ENCODE data around the gene APLNR. TPM values are rescaled to one million over a fixed set of nuclear protein-coding genes. Genes with fewer than 3 reads are reported as not detected.

The APLNR gene
- total RNA-seq, 1 experiment from 2014 or later, result not detected

GRCh38 chr11:57241353-57241972, 4.4 kb upstream of the APLNR start:
- H3K4me1 Mint-ChIP-seq (ENCODE audit: insufficient read depth, unreplicated experiment), result no peaks in the 10 kb centered on the region
- no peaks in the 10 kb centered on the region for H3K36me3 Mint-ChIP-seq (ENCODE audit: insufficient read depth, unreplicated experiment)
- no peak overlapping the region for H3K4me3 Mint-ChIP-seq (ENCODE audit: unreplicated experiment)
- H3K27ac Mint-ChIP-seq (ENCODE audit: low read depth, unreplicated experiment), result no peak overlapping the region
- no peaks in the 10 kb centered on the region for H3K27me3 Mint-ChIP-seq (ENCODE audit: insufficient read depth, unreplicated experiment)
- no peak for TF ChIP-seq CTCF (IDR thresholded peaks at IDR 0.05; ENCODE audit: unreplicated experiment)
- H3K9me3 Mint-ChIP-seq (ENCODE audit: unreplicated experiment), result no peaks in the 10 kb centered on the region
- intact Hi-C loops (cut with micrococcal nuclease), result no loop called here
- BruUV-seq (replicated peaks), result no TSS peak
- CTCF ChIA-PET, result interaction anchor here (0.6 to 4.8 kb wide), 5 partner anchors 8 to 400 kb away, joined by 3 to 54 read pairs (median 5); no protein-coding TSS in a partner anchor
- DNase-seq (ENCODE audit: unreplicated experiment), result no peak
- POLR2A ChIA-PET, result no interaction called here

GRCh38 chr11:57240757-57241156, 3.7 kb upstream of the APLNR start:
- TF ChIP-seq CTCF (IDR thresholded peaks at IDR 0.05; ENCODE audit: unreplicated experiment), result no peak
- no peak overlapping the region for H3K27ac Mint-ChIP-seq (ENCODE audit: low read depth, unreplicated experiment)
- ChIA-PET CTCF (interaction anchor here (0.6 to 4.8 kb wide), 6 partner anchors 9 to 405 kb away, joined by 3 to 54 read pairs (median 7); no protein-coding TSS in a partner anchor), POLR2A (no interaction called here)
- intact Hi-C loops (cut with micrococcal nuclease), result no loop called here
- no TSS peak for BruUV-seq (replicated peaks)
- no peaks in the 10 kb centered on the region for H3K4me1 Mint-ChIP-seq (ENCODE audit: insufficient read depth, unreplicated experiment)
- DNase-seq (ENCODE audit: unreplicated experiment), result no peak
- H3K36me3 Mint-ChIP-seq (ENCODE audit: insufficient read depth, unreplicated experiment), result no peaks in the 10 kb centered on the region
- H3K4me3 Mint-ChIP-seq (ENCODE audit: unreplicated experiment), result no peak overlapping the region
- H3K9me3 Mint-ChIP-seq (ENCODE audit: unreplicated experiment), result no peaks in the 10 kb centered on the region
- H3K27me3 Mint-ChIP-seq (ENCODE audit: insufficient read depth, unreplicated experiment), result no peaks in the 10 kb centered on the region

- no peaks in the 10 kb centered on the region for H3K9me3 Mint-ChIP-seq (ENCODE audit: unreplicated experiment)
- CTCF ChIA-PET, result interaction anchor here (0.6 to 4.8 kb wide), 6 partner anchors 10 to 404 kb away, joined by 3 to 54 read pairs (median 7); no protein-coding TSS in a partner anchor
Measured at GRCh38 chr11:57240007-57240406, 3.0 kb upstream of the APLNR start.

GRCh38 chr11:57239348-57239747, 2.3 kb upstream of the APLNR start:
- intact Hi-C loops (cut with micrococcal nuclease), result no loop called here
- CTCF ChIA-PET, result interaction anchor here (0.6 to 4.8 kb wide), 4 partner anchors 11 to 1265 kb away, joined by 3 to 54 read pairs (median 5); no protein-coding TSS in a partner anchor
- POLR2A ChIA-PET, result no interaction called here
- Mint-ChIP-seq H3K36me3 (ENCODE audit: insufficient read depth, unreplicated experiment) (no peaks in the 10 kb centered on the region), H3K9me3 (ENCODE audit: unreplicated experiment) (no peaks in the 10 kb centered on the region), H3K4me1 (ENCODE audit: insufficient read depth, unreplicated experiment) (no peaks in the 10 kb centered on the region), H3K27me3 (ENCODE audit: insufficient read depth, unreplicated experiment) (peaks cover 2% of the 10 kb centered on the region), H3K27ac (ENCODE audit: low read depth, unreplicated experiment) (no peak overlapping the region), H3K4me3 (ENCODE audit: unreplicated experiment) (no peak overlapping the region)
- no TSS peak for BruUV-seq (replicated peaks)
- no peak for TF ChIP-seq CTCF (IDR thresholded peaks at IDR 0.05; ENCODE audit: unreplicated experiment)
- no peak for DNase-seq (ENCODE audit: unreplicated experiment)

More at GRCh38 chr11:57240007-57240406, 3.0 kb upstream of the APLNR start:
- no peaks in the 10 kb centered on the region for H3K36me3 Mint-ChIP-seq (ENCODE audit: insufficient read depth, unreplicated experiment)
- H3K4me1 Mint-ChIP-seq (ENCODE audit: insufficient read depth, unreplicated experiment), result no peaks in the 10 kb centered on the region
- intact Hi-C loops (cut with micrococcal nuclease), result no loop called here
- H3K27me3 Mint-ChIP-seq (ENCODE audit: insufficient read depth, unreplicated experiment), result no peaks in the 10 kb centered on the region
- H3K27ac Mint-ChIP-seq (ENCODE audit: low read depth, unreplicated experiment), result no peak overlapping the region
- POLR2A ChIA-PET, result no interaction called here
- no peak for TF ChIP-seq CTCF (IDR thresholded peaks at IDR 0.05; ENCODE audit: unreplicated experiment)
- no TSS peak for BruUV-seq (replicated peaks)
- H3K4me3 Mint-ChIP-seq (ENCODE audit: unreplicated experiment), result no peak overlapping the region
- DNase-seq (ENCODE audit: unreplicated experiment), result no peak
